ENCODE results near the gene PRDM16. TPM values are rescaled to one million over a fixed set of nuclear protein-coding genes. Genes with fewer than 3 reads are reported as not detected.

Gene PRDM16
- total and polyA plus RNA-seq, 2 experiments from 2014 or later = 0.14 to 0.16 TPM

DNA sequence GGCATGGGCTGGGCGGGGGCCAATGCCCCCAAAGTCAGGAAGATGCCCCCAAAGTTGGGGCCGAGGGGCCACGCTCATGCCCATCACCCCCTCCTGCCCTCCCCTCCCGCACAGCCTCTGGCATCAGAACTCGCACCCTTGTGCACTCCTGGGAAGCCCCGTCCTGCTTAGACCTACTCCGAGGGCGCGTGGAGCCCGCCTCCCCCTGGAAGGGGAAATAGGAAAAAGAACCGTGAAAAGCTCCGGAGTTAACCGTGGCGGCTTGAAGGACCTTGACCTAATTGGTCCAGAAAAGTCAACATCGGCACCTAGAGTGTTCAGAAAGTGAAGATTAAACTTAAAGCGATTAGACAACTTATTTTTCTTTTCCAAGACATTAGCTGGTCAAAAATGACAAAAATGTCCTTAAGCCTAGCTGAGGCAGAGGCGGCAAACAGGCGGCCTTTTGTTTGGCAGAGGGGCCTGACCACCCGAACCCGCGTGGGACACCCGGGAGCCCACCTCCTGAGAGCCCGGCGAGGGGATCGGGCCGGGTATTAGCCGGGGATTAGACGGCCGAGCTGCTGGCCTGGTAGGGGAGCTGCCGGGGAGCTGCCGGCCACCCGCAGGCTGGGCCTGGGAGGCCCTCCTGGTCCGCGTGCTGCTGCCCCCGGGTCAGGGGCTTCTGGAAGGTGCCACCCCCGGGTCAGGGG lies 65.5 kb downstream of the PRDM16 start:
- Mint-ChIP-seq H3K4me3 (no peak overlapping the region), H3K36me3 (ENCODE audit: low read depth) (no peaks in the 10 kb centered on the region), H3K27me3 (ENCODE audit: insufficient read depth, low read depth, poor library complexity) (peaks cover 6% of the 10 kb centered on the region), H3K4me1 (no peaks in the 10 kb centered on the region; the same call in 2 of the 3 replicates), H3K9me3 (no peaks in the 10 kb centered on the region), H3K27ac (no peak overlapping the region)
- H3F3A ChIP-seq (replicated peaks; ENCODE audit: low read depth) = no peaks in the 10 kb centered on the region
- no peak overlapping the region for H3K27ac ChIP-seq (ENCODE audit: low read depth)
- H2AFZ ChIP-seq = no peak overlapping the region
- no peaks in the 10 kb centered on the region for H3K36me3 ChIP-seq (ENCODE audit: insufficient read depth)
- H4K20me1 ChIP-seq (replicated peaks; ENCODE audit: insufficient read depth) = no peaks in the 10 kb centered on the region
- no peak overlapping the region for H3K4me3 ChIP-seq
- ATAC-seq = peak; percentile 15; the same call in 2 of the 3 replicates
- H3K4me1 ChIP-seq (ENCODE audit: insufficient read depth) = no peaks in the 10 kb centered on the region
- no peaks in the 10 kb centered on the region for H3K79me2 ChIP-seq (replicated peaks; ENCODE audit: insufficient read depth)
- no peak for DNase-seq (ENCODE audit: low spot score)
- H3K27me3 ChIP-seq (ENCODE audit: insufficient read depth) = no peaks in the 10 kb centered on the region
- H3K4me2 ChIP-seq = no peak overlapping the region
- TF ChIP-seq, protein P1, sequence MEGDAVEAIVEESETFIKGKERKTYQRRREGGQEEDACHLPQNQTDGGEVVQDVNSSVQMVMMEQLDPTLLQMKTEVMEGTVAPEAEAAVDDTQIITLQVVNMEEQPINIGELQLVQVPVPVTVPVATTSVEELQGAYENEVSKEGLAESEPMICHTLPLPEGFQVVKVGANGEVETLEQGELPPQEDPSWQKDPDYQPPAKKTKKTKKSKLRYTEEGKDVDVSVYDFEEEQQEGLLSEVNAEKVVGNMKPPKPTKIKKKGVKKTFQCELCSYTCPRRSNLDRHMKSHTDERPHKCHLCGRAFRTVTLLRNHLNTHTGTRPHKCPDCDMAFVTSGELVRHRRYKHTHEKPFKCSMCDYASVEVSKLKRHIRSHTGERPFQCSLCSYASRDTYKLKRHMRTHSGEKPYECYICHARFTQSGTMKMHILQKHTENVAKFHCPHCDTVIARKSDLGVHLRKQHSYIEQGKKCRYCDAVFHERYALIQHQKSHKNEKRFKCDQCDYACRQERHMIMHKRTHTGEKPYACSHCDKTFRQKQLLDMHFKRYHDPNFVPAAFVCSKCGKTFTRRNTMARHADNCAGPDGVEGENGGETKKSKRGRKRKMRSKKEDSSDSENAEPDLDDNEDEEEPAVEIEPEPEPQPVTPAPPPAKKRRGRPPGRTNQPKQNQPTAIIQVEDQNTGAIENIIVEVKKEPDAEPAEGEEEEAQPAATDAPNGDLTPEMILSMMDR (conservative IDR thresholded peaks at IDR 0.05; ENCODE audit: low read depth in 2 of 2) = no peak
- TF ChIP-seq EZH2phosphoT487 (IDR thresholded peaks at IDR 0.05; ENCODE audit: unreplicated experiment) (no peak), CREB1 (CRISPR knock-in tag; IDR thresholded peaks at IDR 0.05; ENCODE audit: low read depth) (no peak), ZNF114 (CRISPR knock-in tag; IDR thresholded peaks at IDR 0.05) (no peak), POLR2AphosphoS5 (IDR thresholded peaks at IDR 0.05; ENCODE audit: low read depth) (no peak), EZH2 (IDR thresholded peaks at IDR 0.05; ENCODE audit: low read depth, unreplicated experiment) (no peak), STAT1 (IDR thresholded peaks at IDR 0.05; ENCODE audit: unreplicated experiment) (no peak), JUNB (IDR thresholded peaks at IDR 0.05; ENCODE audit: unreplicated experiment) (no peak), ZNF331 (CRISPR knock-in tag; IDR thresholded peaks at IDR 0.05; ENCODE audit: low read depth) (no peak), NANOG (IDR thresholded peaks at IDR 0.05; ENCODE audit: borderline replicate concordance) (no peak)
- TF ChIP-seq, protein P2, sequence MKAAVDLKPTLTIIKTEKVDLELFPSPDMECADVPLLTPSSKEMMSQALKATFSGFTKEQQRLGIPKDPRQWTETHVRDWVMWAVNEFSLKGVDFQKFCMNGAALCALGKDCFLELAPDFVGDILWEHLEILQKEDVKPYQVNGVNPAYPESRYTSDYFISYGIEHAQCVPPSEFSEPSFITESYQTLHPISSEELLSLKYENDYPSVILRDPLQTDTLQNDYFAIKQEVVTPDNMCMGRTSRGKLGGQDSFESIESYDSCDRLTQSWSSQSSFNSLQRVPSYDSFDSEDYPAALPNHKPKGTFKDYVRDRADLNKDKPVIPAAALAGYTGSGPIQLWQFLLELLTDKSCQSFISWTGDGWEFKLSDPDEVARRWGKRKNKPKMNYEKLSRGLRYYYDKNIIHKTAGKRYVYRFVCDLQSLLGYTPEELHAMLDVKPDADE (IDR thresholded peaks at IDR 0.05) = no peak
- TF ChIP-seq, protein P3, sequence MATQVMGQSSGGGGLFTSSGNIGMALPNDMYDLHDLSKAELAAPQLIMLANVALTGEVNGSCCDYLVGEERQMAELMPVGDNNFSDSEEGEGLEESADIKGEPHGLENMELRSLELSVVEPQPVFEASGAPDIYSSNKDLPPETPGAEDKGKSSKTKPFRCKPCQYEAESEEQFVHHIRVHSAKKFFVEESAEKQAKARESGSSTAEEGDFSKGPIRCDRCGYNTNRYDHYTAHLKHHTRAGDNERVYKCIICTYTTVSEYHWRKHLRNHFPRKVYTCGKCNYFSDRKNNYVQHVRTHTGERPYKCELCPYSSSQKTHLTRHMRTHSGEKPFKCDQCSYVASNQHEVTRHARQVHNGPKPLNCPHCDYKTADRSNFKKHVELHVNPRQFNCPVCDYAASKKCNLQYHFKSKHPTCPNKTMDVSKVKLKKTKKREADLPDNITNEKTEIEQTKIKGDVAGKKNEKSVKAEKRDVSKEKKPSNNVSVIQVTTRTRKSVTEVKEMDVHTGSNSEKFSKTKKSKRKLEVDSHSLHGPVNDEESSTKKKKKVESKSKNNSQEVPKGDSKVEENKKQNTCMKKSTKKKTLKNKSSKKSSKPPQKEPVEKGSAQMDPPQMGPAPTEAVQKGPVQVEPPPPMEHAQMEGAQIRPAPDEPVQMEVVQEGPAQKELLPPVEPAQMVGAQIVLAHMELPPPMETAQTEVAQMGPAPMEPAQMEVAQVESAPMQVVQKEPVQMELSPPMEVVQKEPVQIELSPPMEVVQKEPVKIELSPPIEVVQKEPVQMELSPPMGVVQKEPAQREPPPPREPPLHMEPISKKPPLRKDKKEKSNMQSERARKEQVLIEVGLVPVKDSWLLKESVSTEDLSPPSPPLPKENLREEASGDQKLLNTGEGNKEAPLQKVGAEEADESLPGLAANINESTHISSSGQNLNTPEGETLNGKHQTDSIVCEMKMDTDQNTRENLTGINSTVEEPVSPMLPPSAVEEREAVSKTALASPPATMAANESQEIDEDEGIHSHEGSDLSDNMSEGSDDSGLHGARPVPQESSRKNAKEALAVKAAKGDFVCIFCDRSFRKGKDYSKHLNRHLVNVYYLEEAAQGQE (IDR thresholded peaks at IDR 0.05; ENCODE audit: unreplicated experiment) = no peak
- TF ChIP-seq, protein P4, sequence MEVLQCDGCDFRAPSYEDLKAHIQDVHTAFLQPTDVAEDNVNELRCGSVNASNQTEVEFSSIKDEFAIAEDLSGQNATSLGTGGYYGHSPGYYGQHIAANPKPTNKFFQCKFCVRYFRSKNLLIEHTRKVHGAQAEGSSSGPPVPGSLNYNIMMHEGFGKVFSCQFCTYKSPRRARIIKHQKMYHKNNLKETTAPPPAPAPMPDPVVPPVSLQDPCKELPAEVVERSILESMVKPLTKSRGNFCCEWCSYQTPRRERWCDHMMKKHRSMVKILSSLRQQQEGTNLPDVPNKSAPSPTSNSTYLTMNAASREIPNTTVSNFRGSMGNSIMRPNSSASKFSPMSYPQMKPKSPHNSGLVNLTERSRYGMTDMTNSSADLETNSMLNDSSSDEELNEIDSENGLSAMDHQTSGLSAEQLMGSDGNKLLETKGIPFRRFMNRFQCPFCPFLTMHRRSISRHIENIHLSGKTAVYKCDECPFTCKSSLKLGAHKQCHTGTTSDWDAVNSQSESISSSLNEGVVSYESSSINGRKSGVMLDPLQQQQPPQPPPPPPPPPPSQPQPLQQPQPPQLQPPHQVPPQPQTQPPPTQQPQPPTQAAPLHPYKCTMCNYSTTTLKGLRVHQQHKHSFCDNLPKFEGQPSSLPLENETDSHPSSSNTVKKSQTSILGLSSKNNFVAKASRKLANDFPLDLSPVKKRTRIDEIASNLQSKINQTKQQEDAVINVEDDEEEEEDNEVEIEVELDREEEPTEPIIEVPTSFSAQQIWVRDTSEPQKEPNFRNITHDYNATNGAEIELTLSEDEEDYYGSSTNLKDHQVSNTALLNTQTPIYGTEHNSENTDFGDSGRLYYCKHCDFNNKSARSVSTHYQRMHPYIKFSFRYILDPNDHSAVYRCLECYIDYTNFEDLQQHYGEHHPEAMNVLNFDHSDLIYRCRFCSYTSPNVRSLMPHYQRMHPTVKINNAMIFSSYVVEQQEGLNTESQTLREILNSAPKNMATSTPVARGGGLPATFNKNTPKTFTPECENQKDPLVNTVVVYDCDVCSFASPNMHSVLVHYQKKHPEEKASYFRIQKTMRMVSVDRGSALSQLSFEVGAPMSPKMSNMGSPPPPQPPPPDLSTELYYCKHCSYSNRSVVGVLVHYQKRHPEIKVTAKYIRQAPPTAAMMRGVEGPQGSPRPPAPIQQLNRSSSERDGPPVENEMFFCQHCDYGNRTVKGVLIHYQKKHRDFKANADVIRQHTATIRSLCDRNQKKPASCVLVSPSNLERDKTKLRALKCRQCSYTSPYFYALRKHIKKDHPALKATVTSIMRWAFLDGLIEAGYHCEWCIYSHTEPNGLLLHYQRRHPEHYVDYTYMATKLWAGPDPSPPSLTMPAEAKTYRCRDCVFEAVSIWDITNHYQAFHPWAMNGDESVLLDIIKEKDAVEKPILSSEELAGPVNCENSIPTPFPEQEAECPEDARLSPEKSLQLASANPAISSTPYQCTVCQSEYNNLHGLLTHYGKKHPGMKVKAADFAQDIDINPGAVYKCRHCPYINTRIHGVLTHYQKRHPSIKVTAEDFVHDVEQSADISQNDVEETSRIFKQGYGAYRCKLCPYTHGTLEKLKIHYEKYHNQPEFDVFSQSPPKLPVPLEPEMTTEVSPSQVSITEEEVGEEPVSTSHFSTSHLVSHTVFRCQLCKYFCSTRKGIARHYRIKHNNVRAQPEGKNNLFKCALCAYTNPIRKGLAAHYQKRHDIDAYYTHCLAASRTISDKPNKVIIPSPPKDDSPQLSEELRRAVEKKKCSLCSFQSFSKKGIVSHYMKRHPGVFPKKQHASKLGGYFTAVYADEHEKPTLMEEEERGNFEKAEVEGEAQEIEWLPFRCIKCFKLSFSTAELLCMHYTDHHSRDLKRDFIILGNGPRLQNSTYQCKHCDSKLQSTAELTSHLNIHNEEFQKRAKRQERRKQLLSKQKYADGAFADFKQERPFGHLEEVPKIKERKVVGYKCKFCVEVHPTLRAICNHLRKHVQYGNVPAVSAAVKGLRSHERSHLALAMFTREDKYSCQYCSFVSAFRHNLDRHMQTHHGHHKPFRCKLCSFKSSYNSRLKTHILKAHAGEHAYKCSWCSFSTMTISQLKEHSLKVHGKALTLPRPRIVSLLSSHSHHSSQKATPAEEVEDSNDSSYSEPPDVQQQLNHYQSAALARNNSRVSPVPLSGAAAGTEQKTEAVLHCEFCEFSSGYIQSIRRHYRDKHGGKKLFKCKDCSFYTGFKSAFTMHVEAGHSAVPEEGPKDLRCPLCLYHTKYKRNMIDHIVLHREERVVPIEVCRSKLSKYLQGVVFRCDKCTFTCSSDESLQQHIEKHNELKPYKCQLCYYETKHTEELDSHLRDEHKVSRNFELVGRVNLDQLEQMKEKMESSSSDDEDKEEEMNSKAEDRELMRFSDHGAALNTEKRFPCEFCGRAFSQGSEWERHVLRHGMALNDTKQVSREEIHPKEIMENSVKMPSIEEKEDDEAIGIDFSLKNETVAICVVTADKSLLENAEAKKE (CRISPR knock-in tag; IDR thresholded peaks at IDR 0.05) = no peak
- no peaks in the 10 kb centered on the region for H3K9me2 ChIP-seq (ENCODE audit: insufficient read depth)

Data from GM23338 (cell line).